PC-3 (cell line): ENCODE measurements around the gene FAM131C. TPM values are rescaled to one million over a fixed set of nuclear protein-coding genes. Genes with fewer than 3 reads are reported as not detected.

Experiments used
- ATAC-seq: fragments of 200-7000 bp; cut with Tn5 transposase; 2 replicates; pipeline ENCODE4 v1.9.1; 2020; ENCODE audit warnings: mild to moderate bottlenecking, moderate library complexity
- BruUV-seq: library from RNA; stranded (reverse); fragments of 400-500 nt; replicated peaks from 2 replicates; lab custom pipeline; 2021; lab: Mats Ljungman, UMichigan
- CTCF ChIA-PET: fragments of 300-600 bp; sonication (Branson Sonifier 250); formaldehyde crosslinking; loops from one replicate; lab custom pipeline; 2022; ENCODE audit warnings: antibody characterized with exemption; lab: Charles Lee
- POLR2A ChIA-PET: fragments of 300-600 bp; sonication (Branson Sonifier 250); formaldehyde crosslinking; loops from one replicate; lab custom pipeline; 2022; ENCODE audit warnings: antibody characterized with exemption; ENCODE audit not compliant: unreplicated experiment; lab: Charles Lee
- DNase-seq: peaks from one replicate; pipeline ENCODE4 v3.0.0-alpha.2; 2015
- H2AFZ ChIP-seq: fragments of 300-600 bp; sonication (generic); 2 replicates; pipeline ENCODE4 v1.6.0; 2016; ENCODE audit warnings: antibody characterized with exemption, low read length
- H3F3A ChIP-seq: fragments of 300-600 bp; sonication (generic); one replicate; pipeline ENCODE4 v1.6.0; 2017; ENCODE audit warnings: antibody characterized with exemption, low read length, control low read depth, mild to moderate bottlenecking; ENCODE audit not compliant: unreplicated experiment
- H3K27ac ChIP-seq: fragments of 300-600 bp; sonication (generic); 2 replicates; pipeline ENCODE4 v1.5.1; 2016; ENCODE audit warnings: mild to moderate bottlenecking, low read length
- H3K27me3 ChIP-seq: fragments of 300-600 bp; sonication (generic); 2 replicates; pipeline ENCODE4 v1.6.1; 2016; ENCODE audit warnings: low read length, mixed read lengths
- H3K36me3 ChIP-seq: fragments of 300-600 bp; sonication (generic); 2 replicates; pipeline ENCODE4 v1.6.1; 2016; ENCODE audit warnings: low read depth, mixed run types, low read length, mixed read lengths
- H3K4me1 ChIP-seq: fragments of 300-600 bp; sonication (generic); 2 replicates; pipeline ENCODE4 v1.5.1; 2016; ENCODE audit warnings: low read length; ENCODE audit not compliant: insufficient read depth
- H3K4me2 ChIP-seq: fragments of 300-600 bp; sonication (generic); 2 replicates; pipeline ENCODE4 v1.6.0; 2016; ENCODE audit warnings: low read length
- H3K4me3 ChIP-seq: fragments of 300-600 bp; sonication (generic); 2 replicates; pipeline ENCODE4 v1.5.1; 2016; ENCODE audit warnings: mild to moderate bottlenecking, low read length, mixed read lengths
- H3K79me2 ChIP-seq: fragments of 300-600 bp; sonication (generic); 2 replicates; pipeline ENCODE4 v1.6.1; 2017; ENCODE audit warnings: low read length, mixed read lengths
- H3K9ac ChIP-seq: fragments of 300-600 bp; sonication (generic); 2 replicates; pipeline ENCODE4 v1.6.0; 2016; ENCODE audit warnings: mild to moderate bottlenecking, low read length
- H3K9me2 ChIP-seq: fragments of 300-600 bp; sonication (generic); replicated peaks from 2 replicates; pipeline ENCODE4 v1.6.1; 2016; ENCODE audit warnings: mixed run types, low read length, mixed read lengths
- H3K9me3 ChIP-seq: fragments of 300-600 bp; sonication (generic); 2 replicates; pipeline ENCODE4 v1.6.1; 2016; ENCODE audit warnings: low read length, mixed read lengths
- H4K20me1 ChIP-seq: fragments of 300-600 bp; sonication (generic); 2 replicates; pipeline ENCODE4 v1.6.1; 2016; ENCODE audit warnings: low read length, mixed read lengths
- EZH2 ChIP-seq: fragments of 300-600 bp; sonication (generic); IDR thresholded peaks from one replicate; pipeline ENCODE4 v1.6.1; 2017; ENCODE audit warnings: antibody characterized with exemption, mild to moderate bottlenecking, low read length; ENCODE audit not compliant: unreplicated experiment
- EZH2phosphoT487 ChIP-seq: fragments of 300-600 bp; sonication (generic); IDR thresholded peaks from 2 replicates; pipeline ENCODE4 v1.6.1; 2018; ENCODE audit warnings: mild to moderate bottlenecking, antibody characterized with exemption, low read length, borderline replicate concordance
- intact Hi-C: fragments of 100-400 bp; cut with micrococcal nuclease; formaldehyde crosslinking; loops from 2 replicates; pipeline ENCODE4 v1.9.0; 2023
- total RNA-seq: library from RNA; depleted of rRNA; stranded (reverse); fragments of >200 nt; gene quantifications from 2 replicates; pipeline ENCODE4 v1.2.3, GENCODE V29; 2014
- TF ChIP-seq, protein P1 (sequence below): fragments of 300-600 bp; sonication (generic); conservative IDR thresholded peaks from 2 replicates; pipeline ENCODE4 v1.5.1; 2017; ENCODE audit warnings: antibody characterized with exemption, low read depth, mild to moderate bottlenecking, low read length

FAM131C gene
- total RNA-seq, 1 experiment from 2014 or later, result 7.7 TPM

DNA sequence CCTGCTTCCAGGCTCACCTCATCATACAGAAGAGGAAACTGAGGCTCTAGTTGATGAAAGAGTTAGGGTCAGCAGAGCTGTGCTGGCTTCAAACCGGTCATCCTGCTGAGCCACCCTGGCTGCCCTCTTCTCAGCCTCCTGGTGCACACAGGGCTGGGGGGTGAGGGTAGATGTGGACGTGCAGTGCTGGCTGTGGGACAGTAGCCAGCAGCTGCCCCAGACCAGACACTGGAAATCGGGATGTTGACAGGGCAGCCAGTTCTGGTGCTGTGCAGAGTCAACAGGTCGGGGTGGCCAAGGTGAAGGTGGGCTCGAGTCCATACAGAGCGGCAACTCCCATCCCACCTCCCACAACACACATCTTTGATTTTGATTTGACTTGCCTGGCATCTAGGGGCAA lies 53.1 kb downstream of the FAM131C start:
- no TSS peak for BruUV-seq
- no peak overlapping the region for H3K4me2 ChIP-seq
- no peaks in the 10 kb centered on the region for H3K79me2 ChIP-seq
- H3K9me3 ChIP-seq, result no peaks in the 10 kb centered on the region
- H2AFZ ChIP-seq, result no peak overlapping the region
- H3K9me2 ChIP-seq, result no peaks in the 10 kb centered on the region
- H4K20me1 ChIP-seq, result no peaks in the 10 kb centered on the region
- no peak for TF ChIP-seq EZH2
- TF ChIP-seq, protein P1, sequence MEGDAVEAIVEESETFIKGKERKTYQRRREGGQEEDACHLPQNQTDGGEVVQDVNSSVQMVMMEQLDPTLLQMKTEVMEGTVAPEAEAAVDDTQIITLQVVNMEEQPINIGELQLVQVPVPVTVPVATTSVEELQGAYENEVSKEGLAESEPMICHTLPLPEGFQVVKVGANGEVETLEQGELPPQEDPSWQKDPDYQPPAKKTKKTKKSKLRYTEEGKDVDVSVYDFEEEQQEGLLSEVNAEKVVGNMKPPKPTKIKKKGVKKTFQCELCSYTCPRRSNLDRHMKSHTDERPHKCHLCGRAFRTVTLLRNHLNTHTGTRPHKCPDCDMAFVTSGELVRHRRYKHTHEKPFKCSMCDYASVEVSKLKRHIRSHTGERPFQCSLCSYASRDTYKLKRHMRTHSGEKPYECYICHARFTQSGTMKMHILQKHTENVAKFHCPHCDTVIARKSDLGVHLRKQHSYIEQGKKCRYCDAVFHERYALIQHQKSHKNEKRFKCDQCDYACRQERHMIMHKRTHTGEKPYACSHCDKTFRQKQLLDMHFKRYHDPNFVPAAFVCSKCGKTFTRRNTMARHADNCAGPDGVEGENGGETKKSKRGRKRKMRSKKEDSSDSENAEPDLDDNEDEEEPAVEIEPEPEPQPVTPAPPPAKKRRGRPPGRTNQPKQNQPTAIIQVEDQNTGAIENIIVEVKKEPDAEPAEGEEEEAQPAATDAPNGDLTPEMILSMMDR, result no peak
- no peak for TF ChIP-seq EZH2phosphoT487
- H3K27me3 ChIP-seq, result no peaks in the 10 kb centered on the region
- intact Hi-C loops, result no loop called here
- H3K36me3 ChIP-seq, result no peaks in the 10 kb centered on the region
- H3F3A ChIP-seq, result no peaks in the 10 kb centered on the region
- no peak overlapping the region for H3K27ac ChIP-seq
- no peak overlapping the region for H3K4me3 ChIP-seq
- H3K4me1 ChIP-seq, result no peaks in the 10 kb centered on the region
- ChIA-PET CTCF (no interaction called here), POLR2A (interaction anchor here (0.6 kb wide), 1 partner anchor 273 kb away, joined by 3 read pairs; no protein-coding TSS in a partner anchor)
- DNase-seq (no peak), ATAC-seq (no peak)
- no peak overlapping the region for H3K9ac ChIP-seq

DNA sequence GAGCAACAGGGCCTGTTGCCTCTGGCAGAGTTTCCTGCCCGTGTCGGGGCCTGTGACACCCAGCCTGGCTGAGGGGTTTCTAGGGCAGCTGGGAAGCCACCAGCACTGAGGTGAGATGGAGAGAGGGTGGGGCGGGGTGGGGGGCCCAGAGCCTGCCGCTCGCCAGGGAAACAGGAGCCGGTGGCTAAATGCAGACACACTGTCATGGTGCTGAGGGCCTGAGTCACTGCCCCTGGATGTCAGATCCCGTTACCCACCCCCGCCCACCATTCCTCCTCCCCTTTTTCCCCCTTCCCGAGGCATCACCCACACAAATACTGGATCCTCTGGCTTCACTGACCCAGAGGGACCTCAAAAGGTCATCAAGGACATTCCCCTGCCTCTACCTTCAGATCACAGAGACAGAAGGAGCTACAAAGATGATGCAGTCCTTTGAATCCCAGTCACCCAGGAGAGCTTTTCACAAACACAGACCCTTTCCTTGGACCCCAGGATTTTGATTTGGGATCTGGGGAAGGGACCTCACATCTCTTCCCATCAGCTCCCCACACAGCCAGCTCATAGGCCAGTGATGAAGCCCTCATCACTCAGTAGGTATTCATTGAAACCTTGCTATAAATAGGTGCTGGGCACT lies 53.7 kb downstream of the FAM131C start:
- Histone ChIP-seq H2AFZ (no peak overlapping the region), H3K9ac (no peak overlapping the region), H3K27ac (no peak overlapping the region)

More for the DNA sequence above, 53.7 kb downstream of the FAM131C start:
- no TSS peak for BruUV-seq
- ChIA-PET CTCF (no interaction called here), POLR2A (no interaction called here)
- no peak for ATAC-seq
- Histone ChIP-seq H4K20me1 (no peaks in the 10 kb centered on the region), H3K4me2 (no peak overlapping the region), H3K4me3 (no peak overlapping the region), H3K9me3 (no peaks in the 10 kb centered on the region), H3K27me3 (no peaks in the 10 kb centered on the region), H3K9me2 (no peaks in the 10 kb centered on the region), H3K4me1 (no peaks in the 10 kb centered on the region), H3F3A (no peaks in the 10 kb centered on the region), H3K36me3 (no peaks in the 10 kb centered on the region), H3K79me2 (no peaks in the 10 kb centered on the region)
- no peak for DNase-seq
- intact Hi-C loops, result no loop called here
- TF ChIP-seq, protein P1, result no peak
- TF ChIP-seq EZH2phosphoT487 (no peak), EZH2 (no peak)
